Stimulated activated CD8-positive, alpha-beta memory T cell treated with anti-CD3 and anti-CD28 coated beads, Interleukin-7, amount 100 ng/mL, for 4 hours (primary cell): Measurements from ENCODE around the gene CADPS.

Experiments used
- DNase-seq, 2 donors: peaks; one replicate each; pipeline ENCODE4 v3.0.0-alpha.2; 2020; ENCODE audit warnings: low read depth in 2 of 2

CADPS gene

GRCh38 chr3:62688050-62688449 lies 187.2 kb downstream of the CADPS start:
- no peak for DNase-seq

GRCh38 chr3:62686503-62687294 lies 188.5 kb downstream of the CADPS start:
- DNase-seq: no peak

GRCh38 chr3:62682826-62683225 lies 192.4 kb downstream of the CADPS start:
- no peak for DNase-seq

- DNase-seq: no peak
These were observed 195.2 kb downstream of the CADPS start for GRCh38 chr3:62679988-62680387.

- no peak for DNase-seq
These were observed 196.4 kb downstream of the CADPS start for GRCh38 chr3:62678841-62679240.

GRCh38 chr3:62677926-62678325 lies 197.3 kb downstream of the CADPS start:
- DNase-seq: no peak

- DNase-seq: no peak
These were observed 198.4 kb downstream of the CADPS start for GRCh38 chr3:62676689-62677271.

- DNase-seq: no peak
These were observed 199.7 kb downstream of the CADPS start for GRCh38 chr3:62675492-62675891.

GRCh38 chr3:62672988-62673313 lies 202.3 kb downstream of the CADPS start:
- DNase-seq: no peak

GRCh38 chr3:62672270-62672987 lies 202.8 kb downstream of the CADPS start:
- no peak for DNase-seq

- DNase-seq: no peak
These were observed 204.9 kb downstream of the CADPS start for GRCh38 chr3:62670351-62670750.

- no peak for DNase-seq
These were observed 206.1 kb downstream of the CADPS start for GRCh38 chr3:62669161-62669560.

GRCh38 chr3:62667714-62668113 lies 207.5 kb downstream of the CADPS start:
- no peak for DNase-seq

GRCh38 chr3:62665627-62666437 lies 209.4 kb downstream of the CADPS start:
- DNase-seq: no peak

GRCh38 chr3:62662677-62663076 lies 212.5 kb downstream of the CADPS start:
- no peak for DNase-seq

GRCh38 chr3:62659660-62660059 lies 215.6 kb downstream of the CADPS start:
- DNase-seq: no peak

GRCh38 chr3:62655691-62656063 lies 219.5 kb downstream of the CADPS start:
- no peak for DNase-seq

- DNase-seq: no peak
These were observed 220.0 kb downstream of the CADPS start for GRCh38 chr3:62655056-62655690.

GRCh38 chr3:62653796-62654195 lies 221.4 kb downstream of the CADPS start:
- DNase-seq: no peak

- DNase-seq: no peak
These were observed 227.5 kb downstream of the CADPS start for GRCh38 chr3:62647711-62648110.

GRCh38 chr3:62644493-62644892 lies 230.7 kb downstream of the CADPS start:
- no peak for DNase-seq

GRCh38 chr3:62638316-62638715 lies 236.9 kb downstream of the CADPS start:
- DNase-seq: no peak
